AG04449 (cell line): ENCODE results near the gene RASAL1.

Experiments
- CTCF ChIA-PET: fragments of 350-600 bp; formaldehyde crosslinking; extraction: SDS; loops from one replicate; lab custom pipeline; 2021; ENCODE audit warnings: antibody characterized with exemption; lab: Yijun Ruan, JAX
- POLR2A ChIA-PET: fragments of 400-600, 350-600 bp; formaldehyde crosslinking; extraction: SDS; loops from one replicate; lab custom pipeline; 2020; ENCODE audit warnings: antibody characterized with exemption, inconsistent platforms; lab: Yijun Ruan, JAX
- DNase-seq: peaks from one replicate; pipeline ENCODE4 v3.0.0-alpha.2; 2010; ENCODE audit warnings: low read depth, low spot score
- H3K4me3 ChIP-seq: 2 replicates; pipeline ENCODE4 v1.5.1; 2011; ENCODE audit warnings: low read depth, mild to moderate bottlenecking, control low read depth, low read length
- TF ChIP-seq, protein P1 (sequence below): IDR thresholded peaks from one replicate; pipeline ENCODE4 v1.5.1; 2011; ENCODE audit warnings: mild to moderate bottlenecking, moderate library complexity, low read length, control low read depth, inconsistent platforms; ENCODE audit not compliant: insufficient read depth; ENCODE audit errors: missing control alignments

RASAL1 gene

DNA sequence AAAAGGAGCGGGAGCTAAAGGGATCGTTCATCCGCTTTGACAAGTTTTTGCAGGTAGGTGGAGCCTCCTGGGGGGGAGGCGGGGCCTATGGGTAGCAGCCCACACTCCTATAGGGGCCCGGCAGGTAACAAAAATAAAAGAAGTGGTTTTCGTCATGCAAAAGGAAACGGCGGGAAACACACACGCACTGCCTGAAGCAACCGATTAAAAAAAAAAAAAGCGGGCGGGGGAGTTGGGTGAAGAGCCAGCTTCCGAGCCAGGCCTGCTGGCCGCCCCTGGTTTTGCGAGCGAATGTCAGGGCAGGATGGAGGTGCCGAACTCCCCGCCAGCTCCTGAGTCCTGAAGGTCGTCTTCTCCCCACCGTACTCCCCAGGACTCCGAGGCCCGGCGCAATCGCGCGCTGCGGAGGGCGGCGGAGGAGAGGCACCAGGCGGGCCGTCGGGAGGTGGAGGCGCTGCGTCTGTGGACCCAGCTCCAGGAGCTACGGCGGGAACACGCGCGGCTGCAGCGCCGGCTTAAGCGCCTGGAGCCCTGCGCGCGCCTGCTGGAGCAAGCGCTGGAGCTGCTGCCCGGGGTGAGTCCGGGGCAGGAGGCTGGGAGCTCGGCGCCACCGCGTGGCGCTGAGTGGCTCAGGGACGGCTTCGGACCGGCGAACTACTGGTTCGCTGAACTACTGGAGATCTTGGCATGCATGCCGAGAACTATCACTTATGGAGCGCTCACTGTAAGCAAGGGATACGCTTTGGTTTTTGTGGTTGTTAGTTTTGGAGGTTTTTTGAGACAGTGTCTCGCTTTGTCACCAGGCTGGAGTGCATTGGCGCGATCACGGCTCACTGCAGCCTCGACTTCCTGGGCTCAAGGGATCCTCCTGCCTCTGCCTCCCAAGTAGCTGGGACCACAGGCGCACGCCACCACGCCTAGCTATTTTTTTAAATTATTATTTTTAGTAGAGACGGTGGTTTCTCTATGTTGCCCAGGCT is 17.6 kb upstream of the RASAL1 start:
- peak overlapping the region; percentile 42 for H3K4me3 ChIP-seq
- POLR2A ChIA-PET: interaction anchor here (1.0 kb wide), 1 partner anchor 26 kb away, joined by 3 read pairs; no protein-coding TSS in a partner anchor
- no peak for DNase-seq
- TF ChIP-seq, protein P1, sequence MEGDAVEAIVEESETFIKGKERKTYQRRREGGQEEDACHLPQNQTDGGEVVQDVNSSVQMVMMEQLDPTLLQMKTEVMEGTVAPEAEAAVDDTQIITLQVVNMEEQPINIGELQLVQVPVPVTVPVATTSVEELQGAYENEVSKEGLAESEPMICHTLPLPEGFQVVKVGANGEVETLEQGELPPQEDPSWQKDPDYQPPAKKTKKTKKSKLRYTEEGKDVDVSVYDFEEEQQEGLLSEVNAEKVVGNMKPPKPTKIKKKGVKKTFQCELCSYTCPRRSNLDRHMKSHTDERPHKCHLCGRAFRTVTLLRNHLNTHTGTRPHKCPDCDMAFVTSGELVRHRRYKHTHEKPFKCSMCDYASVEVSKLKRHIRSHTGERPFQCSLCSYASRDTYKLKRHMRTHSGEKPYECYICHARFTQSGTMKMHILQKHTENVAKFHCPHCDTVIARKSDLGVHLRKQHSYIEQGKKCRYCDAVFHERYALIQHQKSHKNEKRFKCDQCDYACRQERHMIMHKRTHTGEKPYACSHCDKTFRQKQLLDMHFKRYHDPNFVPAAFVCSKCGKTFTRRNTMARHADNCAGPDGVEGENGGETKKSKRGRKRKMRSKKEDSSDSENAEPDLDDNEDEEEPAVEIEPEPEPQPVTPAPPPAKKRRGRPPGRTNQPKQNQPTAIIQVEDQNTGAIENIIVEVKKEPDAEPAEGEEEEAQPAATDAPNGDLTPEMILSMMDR: peak; percentile 61
- CTCF ChIA-PET: interaction anchor here (0.5 to 7.8 kb wide), 14 partner anchors 8 to 162 kb away, joined by 3 to 86 read pairs (median 5); partner anchors contain the start of gene RASAL1

DNA sequence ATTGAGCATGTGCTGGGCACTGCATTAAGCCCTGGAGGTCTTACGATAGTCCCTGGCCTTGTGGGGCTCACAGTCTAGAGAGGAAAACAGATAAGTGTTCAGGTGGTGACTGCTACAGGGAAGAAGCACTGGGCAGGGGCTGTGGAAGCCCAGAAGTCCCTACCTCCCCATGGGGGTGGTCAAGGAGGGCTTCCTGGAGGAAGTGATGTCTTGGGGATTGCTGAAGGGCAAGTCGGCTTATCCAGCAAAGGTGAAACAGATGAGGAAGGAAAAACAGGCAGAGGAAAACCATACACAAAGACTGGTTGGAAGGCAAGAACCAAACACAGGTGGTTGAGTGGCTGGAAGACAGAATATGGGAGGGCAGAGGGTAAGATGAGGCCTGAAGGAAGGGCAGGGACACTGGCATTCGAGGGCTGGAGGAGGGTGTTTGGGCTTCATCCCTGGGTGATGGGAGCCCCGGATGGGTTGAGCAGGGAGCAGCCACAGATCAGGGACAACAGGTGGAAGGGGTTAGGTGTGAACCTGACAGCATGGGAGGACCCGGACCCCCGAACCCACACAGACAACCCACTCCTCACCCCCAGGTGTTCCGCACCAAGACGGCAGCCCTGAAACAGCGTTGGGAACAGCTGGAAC is 16.8 kb upstream of the RASAL1 start:
- POLR2A ChIA-PET: interaction anchor here (1.0 kb wide), 1 partner anchor 25 kb away, joined by 3 read pairs; no protein-coding TSS in a partner anchor
- no peak overlapping the region; the same call in 1 of the 2 replicates for H3K4me3 ChIP-seq
- TF ChIP-seq, protein P1: no peak
- CTCF ChIA-PET: interaction anchor here (0.5 to 7.8 kb wide), 12 partner anchors 10 to 162 kb away, joined by 3 to 86 read pairs (median 5); partner anchors contain the start of gene RASAL1
- DNase-seq: no peak

DNA sequence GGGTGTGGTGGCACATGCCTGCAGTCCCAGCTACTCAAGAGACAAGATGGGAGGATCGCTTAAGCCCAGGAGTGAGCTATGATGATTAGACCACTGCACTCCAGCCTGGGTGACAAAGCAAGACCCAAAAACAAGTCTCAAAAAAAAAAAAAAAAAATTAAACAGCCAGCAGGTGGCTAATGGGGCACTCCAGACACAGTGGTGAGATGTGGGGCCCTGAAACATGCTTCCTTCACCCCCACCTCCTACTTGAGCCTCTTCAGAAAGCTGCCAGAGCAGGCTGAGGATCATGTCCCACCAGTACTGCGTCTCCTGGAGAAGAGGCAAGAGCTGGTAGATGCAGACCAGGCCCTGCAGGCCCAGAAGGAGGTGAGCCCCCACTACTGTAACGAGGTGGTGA is 16.1 kb upstream of the RASAL1 start:
- H3K4me3 ChIP-seq: no peak overlapping the region
- DNase-seq: no peak
- ChIA-PET POLR2A (no interaction called here), CTCF (interaction anchor here (1.0 to 7.8 kb wide), 4 partner anchors 13 to 159 kb away, joined by 4 to 86 read pairs (median 24); no protein-coding TSS in a partner anchor)
- TF ChIP-seq, protein P1: no peak

DNA sequence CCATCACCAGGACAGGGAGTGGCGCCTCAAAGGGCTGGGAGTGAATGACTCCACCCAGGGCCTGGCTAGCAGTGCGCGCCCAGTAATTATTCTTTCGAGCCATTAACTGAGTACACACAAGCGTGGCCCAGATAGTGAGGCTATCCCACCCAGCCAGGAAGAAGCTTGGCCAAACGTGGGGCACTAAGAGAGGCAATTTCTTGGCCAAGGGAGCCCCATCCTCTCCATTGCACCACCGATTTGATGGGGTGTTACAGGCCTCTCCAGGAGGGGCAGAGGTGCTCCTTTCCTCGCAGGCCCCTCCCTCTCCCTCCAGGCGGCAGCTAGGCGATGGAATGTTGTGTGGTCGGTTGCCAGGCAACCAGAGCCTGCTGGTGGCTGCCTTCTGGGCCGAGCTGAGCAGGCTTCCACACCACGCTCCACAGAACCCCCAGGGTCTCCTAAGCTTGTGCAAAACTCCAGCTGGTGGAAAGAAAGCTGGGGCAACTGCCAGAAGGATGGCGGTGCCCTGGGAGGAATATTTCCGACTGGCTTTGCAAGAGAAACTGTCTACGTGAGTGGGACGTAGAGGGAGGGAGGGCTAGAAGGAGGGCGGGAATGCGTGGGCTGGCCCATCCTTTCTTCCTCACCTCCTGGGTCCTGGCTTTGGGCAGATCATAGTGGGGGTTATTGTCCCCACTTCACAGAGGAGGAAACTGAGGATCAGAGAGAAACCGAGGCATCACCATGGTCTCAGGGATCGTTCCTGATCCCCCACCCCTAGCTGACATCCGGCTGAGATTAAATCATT is 14.0 kb upstream of the RASAL1 start, which contains the start of gene CFAP73:
TSS of gene CFAP73 (plus strand) at position 364 of the 790 bp plus-strand sequence. CDS start at position 498, 134 bp downstream.
- DNase-seq: peak; percentile 42
- H3K4me3 ChIP-seq: peak within 1 kb of the TSS; percentile 25
- ChIA-PET CTCF (interaction anchor here (0.9 to 7.8 kb wide), 5 partner anchors 12 to 101 kb away, joined by 3 to 86 read pairs (median 4); no protein-coding TSS in a partner anchor), POLR2A (no interaction called here)
- TF ChIP-seq, protein P1: no peak

DNA sequence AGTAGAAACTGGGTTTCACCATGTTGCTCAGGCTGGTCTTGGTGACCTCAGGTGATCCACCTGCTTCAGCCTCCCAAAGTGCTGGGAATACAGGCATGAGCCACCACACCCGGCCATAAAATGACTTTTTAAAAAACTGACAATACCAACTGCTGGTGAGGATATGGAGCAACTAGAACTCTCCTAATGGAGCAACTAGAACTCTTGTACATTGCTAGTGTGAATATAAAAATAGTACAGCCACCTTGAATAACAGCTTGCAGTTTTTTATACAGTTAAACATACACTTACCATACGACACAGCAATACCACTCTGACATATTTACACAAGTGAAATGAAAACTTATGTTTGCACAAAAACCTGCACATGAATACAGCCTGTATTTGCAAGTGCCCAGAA is 11.4 kb upstream of the RASAL1 start:
- CTCF ChIA-PET: interaction anchor here (1.1 kb wide), 1 partner anchor 99 kb away, joined by 3 read pairs; no protein-coding TSS in a partner anchor
- TF ChIP-seq, protein P1: no peak
- no peak overlapping the region for H3K4me3 ChIP-seq
- POLR2A ChIA-PET: no interaction called here
- no peak for DNase-seq
